Breast epithelium (tissue), 3 donors: ENCODE data around the gene SLC25A21.

Experiments used
- POLR2A ChIP-seq: fragments of 450-650 bp; IDR thresholded peaks from one replicate; pipeline ENCODE4 v1.6.1; 2016; ENCODE audit warnings: antibody characterized with exemption, mild to moderate bottlenecking, moderate library complexity
- POLR2AphosphoS5 ChIP-seq, 3 donors: sonication (generic); formaldehyde crosslinking; IDR thresholded peaks; one replicate each; pipeline ENCODE4 v1.6.1; 2017; ENCODE audit warnings: antibody characterized with exemption in 3 of 3

GRCh38 chr14:36661506-36662257, 510.7 kb downstream of the SLC25A21 start, which contains the start of gene PAX9:
- TF ChIP-seq POLR2AphosphoS5 (IDR thresholded peaks at IDR 0.05) = no peak
- no peak for TF ChIP-seq POLR2A
